Endodermal cell (in vitro differentiated cells): ENCODE measurements around the gene HEBP1. TPM values are rescaled to one million over a fixed set of nuclear protein-coding genes. Genes with fewer than 3 reads are reported as not detected.

Source experiments
- DNase-seq: peaks from one replicate; pipeline ENCODE4 v3.0.0-alpha.2; 2017
- H3K27ac ChIP-seq: 2 replicates; pipeline ENCODE4 v1.5.1; 2013; ENCODE audit warnings: mild to moderate bottlenecking, low read depth, low read length, moderate library complexity
- H3K27me3 ChIP-seq: 2 replicates; pipeline ENCODE4 v1.6.1; 2013; ENCODE audit warnings: mild to moderate bottlenecking, low read length, moderate library complexity; ENCODE audit not compliant: insufficient read depth, control insufficient read depth, poor library complexity, severe bottlenecking
- H3K36me3 ChIP-seq: 2 replicates; pipeline ENCODE4 v1.7.0; 2013; ENCODE audit warnings: mild to moderate bottlenecking, low read length, moderate library complexity; ENCODE audit not compliant: control insufficient read depth, insufficient read depth
- H3K4me1 ChIP-seq: one replicate; pipeline ENCODE4 v1.7.0; 2013; ENCODE audit warnings: low read length; ENCODE audit not compliant: control insufficient read depth, insufficient read depth
- H3K4me3 ChIP-seq: 2 replicates; pipeline ENCODE4 v1.5.1; 2013; ENCODE audit warnings: mild to moderate bottlenecking, low read length, moderate library complexity
- H3K9ac ChIP-seq: 2 replicates; pipeline ENCODE4 v1.6.1; 2013; ENCODE audit warnings: mild to moderate bottlenecking, low read length, moderate library complexity; ENCODE audit not compliant: poor library complexity, severe bottlenecking; ENCODE audit errors: extremely low read depth
- H3K9me3 ChIP-seq: 2 replicates; pipeline ENCODE4 v1.6.1; 2013; ENCODE audit warnings: mild to moderate bottlenecking, low read length, moderate library complexity; ENCODE audit not compliant: control insufficient read depth
- H3K27ac Mint-ChIP-seq: 2 replicates; pipeline ENCODE4 v1.8.0; 2020; ENCODE audit warnings: mixed read lengths
- H3K27me3 Mint-ChIP-seq: 2 replicates; pipeline ENCODE4 v1.8.0; 2021; ENCODE audit warnings: mild to moderate bottlenecking, mixed read lengths; ENCODE audit not compliant: insufficient read depth
- H3K36me3 Mint-ChIP-seq: 2 replicates; pipeline ENCODE4 v1.8.0; 2020; ENCODE audit warnings: low read depth, mixed read lengths
- H3K4me1 Mint-ChIP-seq: 2 replicates; pipeline ENCODE4 v1.8.0; 2020; ENCODE audit warnings: mixed read lengths
- H3K4me3 Mint-ChIP-seq: 2 replicates; pipeline ENCODE4 v1.8.0; 2020; ENCODE audit warnings: mild to moderate bottlenecking, moderate library complexity, mixed read lengths
- H3K9me3 Mint-ChIP-seq: 2 replicates; pipeline ENCODE4 v1.8.0; 2020; ENCODE audit warnings: mild to moderate bottlenecking, mixed read lengths
- CTCF ChIP-seq: fragments of 200-600 bp; sonication (generic); conservative IDR thresholded peaks from 2 replicates; pipeline ENCODE4 v1.5.0; 2021; ENCODE audit warnings: antibody characterized with exemption, mild to moderate bottlenecking
- WGBS, 2 experiments: methylation state at CpG; one replicate each; pipeline versions ENCODE4 v1.1.5 to v1.1.7; 2013; ENCODE audit warnings: missing lambda C conversion rate in 2 of 2, mixed read lengths in 1 of 2; ENCODE audit not compliant: insufficient coverage in 1 of 2, insufficient read length in 1 of 2; 5-methylcytosine and 5-hydroxymethylcytosine counted together
- total RNA-seq, 2 donors: library from RNA; stranded (reverse); fragmentation: NEBNext Ultra II Directional in 1 of 2; extraction: Animal tissue kit (Norgen Biotek cat#: 25700) in 1 of 2; gene quantifications; 2 replicates in 1 of 2; 3 replicates in 1 of 2; pipeline ENCODE4 v1.2.1, GENCODE V29; 2021

The HEBP1 gene
- total RNA-seq, 2 donors from 2014 or later, result 27.4 to 29.1 TPM

- DNase-seq, result no peak
- Histone ChIP-seq H3K27ac (no peak overlapping the region), H3K4me3 (no peak overlapping the region), H3K36me3 (peaks cover 20% of the 10 kb centered on the region), H3K9me3 (no peaks in the 10 kb centered on the region), H3K27me3 (no peaks in the 10 kb centered on the region), H3K4me1 (no peaks in the 10 kb centered on the region), H3K9ac (no peak overlapping the region)
- Mint-ChIP-seq H3K4me3 (no peak overlapping the region), H3K4me1 (peaks cover 4% of the 10 kb centered on the region), H3K27ac (no peak overlapping the region), H3K27me3 (no peaks in the 10 kb centered on the region), H3K36me3 (peaks cover 11% of the 10 kb centered on the region), H3K9me3 (no peaks in the 10 kb centered on the region)
- 91 to 100% methylated on average over 2 of the region's 2 CpGs for WGBS, 2 experiments
- no peak for TF ChIP-seq CTCF
These were observed 17.7 kb downstream of the HEBP1 start for GRCh38 chr12:12982331-12982730.

- Histone ChIP-seq H3K4me3 (no peak overlapping the region), H3K9ac (peak overlapping the region; percentile 7), H3K27ac (peak overlapping the region; percentile 36), H3K9me3 (no peaks in the 10 kb centered on the region), H3K36me3 (peaks cover 14% of the 10 kb centered on the region), H3K4me1 (no peaks in the 10 kb centered on the region), H3K27me3 (no peaks in the 10 kb centered on the region)
- H3K27ac Mint-ChIP-seq, result no peak overlapping the region
- WGBS, 2 experiments, result 93 to 95% methylated on average over 4 of the region's 4 CpGs
- no peak for DNase-seq
- peaks cover 5% of the 10 kb centered on the region for H3K36me3 Mint-ChIP-seq
- no peak overlapping the region for H3K4me3 Mint-ChIP-seq
- H3K4me1 Mint-ChIP-seq, result peaks cover 4% of the 10 kb centered on the region
- no peaks in the 10 kb centered on the region for H3K9me3 Mint-ChIP-seq
- H3K27me3 Mint-ChIP-seq, result no peaks in the 10 kb centered on the region
- no peak for TF ChIP-seq CTCF
These were observed 20.3 kb downstream of the HEBP1 start for GRCh38 chr12:12979731-12980259.

DNA sequence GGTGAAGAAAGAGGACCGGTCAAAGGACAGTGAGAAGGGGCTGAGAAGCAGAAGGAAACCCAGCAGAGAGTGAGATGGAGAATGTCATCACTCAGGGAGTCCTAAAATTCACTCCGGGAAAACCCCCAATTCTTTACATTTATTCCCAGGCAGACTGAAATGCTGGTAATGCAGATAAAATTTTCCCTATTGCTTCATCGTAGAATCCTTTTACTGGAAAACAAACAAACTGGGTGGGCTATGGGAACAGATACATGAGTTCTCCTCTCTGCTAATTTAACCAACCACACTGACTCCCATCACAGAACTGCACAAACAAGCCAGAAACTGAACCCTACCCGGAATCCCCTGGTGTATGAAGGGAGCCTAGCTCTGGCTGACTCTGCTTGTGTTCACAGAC is 20.9 kb downstream of the HEBP1 start:
- Histone ChIP-seq H3K27ac (peak overlapping the region; percentile 36), H3K27me3 (no peaks in the 10 kb centered on the region), H3K9ac (no peak overlapping the region), H3K36me3 (peaks cover 20% of the 10 kb centered on the region), H3K9me3 (no peaks in the 10 kb centered on the region), H3K4me3 (no peak overlapping the region), H3K4me1 (no peaks in the 10 kb centered on the region)
- Mint-ChIP-seq H3K27me3 (no peaks in the 10 kb centered on the region), H3K4me3 (no peak overlapping the region), H3K36me3 (peaks cover 10% of the 10 kb centered on the region), H3K27ac (no peak overlapping the region), H3K9me3 (no peaks in the 10 kb centered on the region), H3K4me1 (peaks cover 4% of the 10 kb centered on the region)
- WGBS, 2 experiments, result 92 to 100% methylated on average over 2 to 4 of the region's 4 CpGs
- DNase-seq, result no peak
- no peak for TF ChIP-seq CTCF
